Measurements from ENCODE around the gene FADS1.

The FADS1 gene

DNA sequence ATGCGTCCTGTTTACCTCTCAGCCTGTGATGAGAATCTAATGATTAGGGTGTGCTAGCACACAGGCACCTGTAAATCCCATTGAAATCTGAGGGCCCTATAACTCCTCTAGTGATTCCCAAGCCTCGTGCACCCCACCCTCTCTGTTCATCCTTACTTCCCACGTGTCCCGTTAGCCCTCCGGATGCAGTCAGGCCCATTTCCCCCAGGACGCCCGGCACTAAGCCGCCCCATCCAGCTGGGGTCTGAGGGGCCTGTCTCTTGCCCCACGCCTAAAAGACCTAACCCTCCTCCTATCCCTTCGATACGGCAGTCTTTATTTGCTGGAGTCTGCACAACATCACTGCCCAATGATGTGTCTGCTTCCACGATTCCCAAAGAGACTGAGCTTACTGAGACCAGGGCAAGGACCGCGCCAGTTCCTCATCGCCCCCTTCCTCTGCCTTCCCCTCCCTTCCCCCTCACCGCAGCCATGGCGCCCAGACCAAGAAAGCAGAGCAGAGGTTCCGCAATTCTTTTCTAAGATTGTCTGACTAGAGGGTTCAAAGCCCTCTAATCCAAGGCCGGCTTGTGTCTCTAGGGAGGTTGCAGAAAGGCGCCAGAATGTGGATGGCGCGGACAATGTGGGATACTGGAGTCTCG is 10.2 kb upstream of the FADS1 start:
- no peak for DNase-seq (ENCODE audit: low read depth)

DNA sequence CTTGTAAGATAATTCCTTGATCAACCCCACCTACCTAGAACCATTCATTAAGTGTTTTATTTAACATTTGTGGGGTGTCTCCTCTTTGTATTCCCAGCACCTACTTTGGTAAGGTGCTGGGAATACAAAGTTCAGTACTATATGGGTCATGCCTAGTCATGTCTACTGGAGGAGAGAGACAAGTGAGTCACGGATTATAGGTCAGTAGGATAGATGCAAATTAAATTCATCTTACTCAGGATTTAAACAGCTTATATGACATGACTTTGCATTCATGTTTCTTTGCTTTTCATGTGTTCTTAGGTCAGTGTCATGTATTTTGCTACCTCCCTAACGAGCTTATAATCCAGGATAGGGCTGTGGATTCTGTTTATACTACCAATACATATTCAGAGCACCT is 3.4 kb upstream of the FADS1 start:
- no peak for DNase-seq (ENCODE audit: low read depth)

- no peak for DNase-seq (ENCODE audit: low read depth)
Measured at GRCh38 chr11:61817471-61818202, 834 bp upstream of the FADS1 start.

- DNase-seq (ENCODE audit: low read depth): peak; percentile 56
Measured at GRCh38 chr11:61815790-61816735, 740 bp downstream of the FADS1 start.

- no peak for DNase-seq (ENCODE audit: low read depth)
Measured at GRCh38 chr11:61814958-61815789, 1.6 kb downstream of the FADS1 start.

- DNase-seq (ENCODE audit: low read depth): no peak
Measured at GRCh38 chr11:61814247-61814957, 2.4 kb downstream of the FADS1 start.

GRCh38 chr11:61812736-61813411 is 3.9 kb downstream of the FADS1 start:
- DNase-seq (ENCODE audit: low read depth): no peak

- no peak for DNase-seq (ENCODE audit: low read depth)
Measured at GRCh38 chr11:61811831-61812230, 5.0 kb downstream of the FADS1 start.

DNA sequence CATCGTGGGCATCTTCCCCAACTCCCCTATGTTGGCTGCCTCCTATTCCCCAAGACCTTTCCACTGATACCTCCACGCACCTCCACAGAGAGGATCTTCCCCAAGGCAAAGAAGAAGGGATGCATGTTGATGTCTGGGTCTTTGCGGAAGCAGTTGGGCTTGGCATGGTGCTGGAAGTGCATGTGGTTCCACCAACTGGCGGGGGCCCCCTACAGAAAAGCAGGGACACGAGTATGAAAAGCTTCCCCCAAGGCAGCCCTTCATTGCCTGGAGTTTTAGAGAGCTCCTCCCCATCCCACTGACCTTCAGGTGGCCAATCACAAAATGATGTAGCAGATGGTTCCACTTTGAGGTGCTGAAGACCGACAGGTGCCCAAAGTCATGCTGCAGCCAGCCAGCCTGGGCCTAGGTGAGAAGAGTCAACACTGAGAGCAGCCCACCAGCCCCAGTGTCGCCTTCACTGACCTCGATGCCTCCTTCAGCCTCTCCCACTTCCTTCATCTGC is 6.1 kb downstream of the FADS1 start:
- DNase-seq (ENCODE audit: low read depth): no peak

- DNase-seq (ENCODE audit: low read depth): no peak
Measured at GRCh38 chr11:61806785-61807184, 10.0 kb downstream of the FADS1 start.

GRCh38 chr11:61805146-61805545 is 11.7 kb downstream of the FADS1 start:
- DNase-seq (ENCODE audit: low read depth): no peak

GRCh38 chr11:61803889-61804647 is 12.7 kb downstream of the FADS1 start:
- DNase-seq (ENCODE audit: low read depth): no peak

- DNase-seq (ENCODE audit: low read depth): no peak
Measured at GRCh38 chr11:61802605-61803004, 14.2 kb downstream of the FADS1 start.

DNA sequence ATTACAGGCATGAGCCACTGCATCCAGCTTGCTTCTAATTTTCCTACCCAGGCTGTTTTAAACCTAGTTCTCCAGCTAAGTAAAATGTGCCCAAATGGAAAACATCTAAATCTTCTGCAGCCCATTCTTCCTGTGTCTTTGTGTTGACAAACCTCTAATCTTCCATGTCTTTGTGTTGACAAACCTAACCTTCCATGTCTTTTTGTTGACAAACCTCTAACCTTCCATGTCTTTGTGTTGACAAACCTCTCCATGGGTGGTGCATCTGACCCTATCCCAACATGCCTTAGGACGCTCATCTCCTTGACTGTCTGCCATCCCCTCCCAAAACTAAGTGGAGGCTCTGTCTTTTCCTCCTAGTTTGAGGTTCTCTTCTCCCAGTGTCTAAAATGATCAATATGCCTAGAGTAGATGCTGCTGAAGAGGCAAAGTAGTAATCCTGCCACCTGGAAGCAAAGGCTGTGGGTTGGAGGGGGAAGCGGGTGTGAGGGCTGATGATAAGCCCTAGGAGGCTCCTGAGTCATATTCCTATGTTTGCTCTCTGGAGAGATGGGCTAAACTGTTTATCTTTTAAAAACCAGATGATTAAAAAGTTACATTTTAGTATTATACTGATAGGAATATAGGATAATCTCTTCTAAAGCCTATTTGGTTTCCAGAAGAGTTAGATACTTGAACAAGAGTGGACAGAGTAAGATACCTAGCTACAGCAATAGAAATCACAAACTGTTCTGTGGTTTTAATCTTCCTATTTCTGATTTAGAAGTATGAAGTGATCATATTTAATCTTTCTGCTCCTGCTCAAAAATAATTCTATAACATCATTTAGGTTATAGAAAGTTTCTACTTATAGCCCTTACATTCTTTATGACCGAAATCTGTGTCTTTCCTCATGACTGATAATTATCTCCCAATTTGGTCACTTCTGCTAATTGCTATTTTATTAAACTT is 16.2 kb downstream of the FADS1 start:
- DNase-seq (ENCODE audit: low read depth): no peak

DNA sequence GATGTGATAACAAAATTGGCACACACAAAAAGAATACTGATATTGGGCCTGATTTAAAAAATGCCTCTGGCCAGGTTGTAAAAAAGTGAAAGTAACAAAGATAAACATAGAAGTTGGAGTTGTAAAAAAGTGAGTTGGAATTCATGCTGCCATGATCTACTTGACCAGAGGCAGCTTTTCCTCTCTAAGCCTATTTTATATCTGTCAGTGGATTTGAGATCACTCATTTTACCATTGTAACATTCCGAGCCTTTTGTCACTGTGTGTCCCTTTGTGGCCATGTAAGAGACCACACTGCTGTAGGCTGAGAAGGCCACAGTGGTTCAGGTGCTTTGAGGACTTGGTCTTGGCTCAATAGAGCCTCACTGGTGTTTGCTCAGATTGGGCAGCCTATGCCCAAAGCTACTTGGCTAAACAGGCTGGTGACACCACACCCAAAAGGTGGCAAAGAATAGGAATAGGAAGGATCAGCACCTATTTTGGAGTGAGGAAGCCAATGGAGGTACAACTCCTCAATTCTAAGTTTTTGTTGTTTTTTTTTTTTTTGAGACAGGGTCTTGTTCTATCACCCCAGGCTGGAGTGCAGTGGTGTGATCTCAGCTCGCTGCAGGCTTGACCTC is 17.0 kb downstream of the FADS1 start:
- DNase-seq (ENCODE audit: low read depth): no peak

- peak; percentile 73 for DNase-seq (ENCODE audit: low read depth)
Measured at GRCh38 chr11:61797263-61797944, 19.4 kb downstream of the FADS1 start.

DNA sequence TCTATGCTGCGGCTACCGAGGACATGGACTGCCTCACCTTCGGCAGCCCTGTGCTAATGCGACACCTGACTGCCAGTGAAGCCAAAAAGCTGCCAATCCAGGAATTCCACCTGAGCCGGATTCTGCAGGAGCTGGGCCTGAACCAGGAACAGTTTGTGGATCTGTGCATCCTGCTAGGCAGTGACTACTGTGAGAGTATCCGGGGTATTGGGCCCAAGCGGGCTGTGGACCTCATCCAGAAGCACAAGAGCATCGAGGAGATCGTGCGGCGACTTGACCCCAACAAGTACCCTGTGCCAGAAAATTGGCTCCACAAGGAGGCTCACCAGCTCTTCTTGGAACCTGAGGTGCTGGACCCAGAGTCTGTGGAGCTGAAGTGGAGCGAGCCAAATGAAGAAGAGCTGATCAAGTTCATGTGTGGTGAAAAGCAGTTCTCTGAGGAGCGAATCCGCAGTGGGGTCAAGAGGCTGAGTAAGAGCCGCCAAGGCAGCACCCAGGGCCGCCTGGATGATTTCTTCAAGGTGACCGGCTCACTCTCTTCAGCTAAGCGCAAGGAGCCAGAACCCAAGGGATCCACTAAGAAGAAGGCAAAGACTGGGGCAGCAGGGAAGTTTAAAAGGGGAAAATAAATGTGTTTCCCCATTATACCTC is 20.8 kb downstream of the FADS1 start:
- DNase-seq (ENCODE audit: low read depth): no peak
